Measurements from ENCODE around the gene PIK3R5. TPM values are rescaled to one million over a fixed set of nuclear protein-coding genes. Genes with fewer than 3 reads are reported as not detected.

Gene PIK3R5
- total and polyA plus RNA-seq, 2 donors (not counting 3 experiments of a cell fraction or from before 2014, with no cell fraction given) = not detected

- TF ChIP-seq MAX (IDR thresholded peaks at IDR 0.05; ENCODE audit: insufficient read depth, insufficient read length) = no peak
- no peak for TF ChIP-seq MYC (IDR thresholded peaks at IDR 0.05; ENCODE audit: low read depth, low read length)
- no peak for TF ChIP-seq JUN (IDR thresholded peaks at IDR 0.05; ENCODE audit: borderline replicate concordance, insufficient read depth, insufficient read length, low read depth)
- TF ChIP-seq CTCF (IDR thresholded peaks at IDR 0.05; ENCODE audit: extremely low read depth in 1 of 2, insufficient read depth in 1 of 2, low read depth in 1 of 2, low read length in 2 of 2) = peak; percentile 65 to 71
- no peak for TF ChIP-seq GATA2 (IDR thresholded peaks at IDR 0.05; ENCODE audit: insufficient read depth, insufficient read length, low read depth, low read length)
- no peak for TF ChIP-seq FOS (IDR thresholded peaks at IDR 0.05; ENCODE audit: borderline replicate concordance, insufficient read depth, low read length)
- TF ChIP-seq POLR2A (IDR thresholded peaks at IDR 0.05; ENCODE audit: low read depth, low read length) = no peak
- TF ChIP-seq EZH2 (IDR thresholded peaks at IDR 0.05; ENCODE audit: borderline replicate concordance, low read depth, low read length, severe bottlenecking) = no peak
- no peaks in the 10 kb centered on the region for H3K36me3 ChIP-seq (ENCODE audit: control insufficient read depth in 2 of 2, extremely low read depth in 1 of 2, insufficient read depth in 2 of 2, low read length in 2 of 2)
- H3K4me3 ChIP-seq (replicated peaks in 1 of 3; ENCODE audit: insufficient read depth in 1 of 3, low read depth in 1 of 3, low read length in 3 of 3) = no peak overlapping the region
- no peaks in the 10 kb centered on the region for H3K9me3 ChIP-seq (replicated peaks; ENCODE audit: control insufficient read depth, insufficient read depth, low read length)
- dilution Hi-C loops (cut with MboI; ENCODE audit: extremely low pct_ligation_motif_present, low sequenced_read_pairs) = no loop called here
- no peak overlapping the region for H3K4me2 ChIP-seq (ENCODE audit: insufficient read depth, low read length)
- CTCF ChIA-PET = interaction anchor here (0.6 to 1.8 kb wide), 16 partner anchors 8 to 835 kb away, joined by 3 to 9 read pairs (median 4); partner anchors contain the start of gene MFSD6L
- FAIRE-seq (peak; percentile 59), DNase-seq (ENCODE audit: low read depth, low spot score) (peak; percentile 59)
- H3K27ac ChIP-seq (ENCODE audit: insufficient read depth, low read depth, low read length) = no peak overlapping the region
- H3K9me1 ChIP-seq (replicated peaks; ENCODE audit: control insufficient read depth, extremely low read depth, insufficient read depth, low read length) = no peaks in the 10 kb centered on the region
- POLR2A ChIA-PET = no interaction called here
- H4K20me1 ChIP-seq (replicated peaks; ENCODE audit: control insufficient read depth, extremely low read depth, insufficient read depth, low read length) = no peaks in the 10 kb centered on the region
- no peak overlapping the region for H3K9ac ChIP-seq (replicated peaks; ENCODE audit: extremely low read depth, insufficient read depth, low read length)
- H3K79me2 ChIP-seq (ENCODE audit: control insufficient read depth, insufficient read depth, low read length) = no peaks in the 10 kb centered on the region
- no TSS peak for BruUV-seq (replicated peaks)
- H2AFZ ChIP-seq (ENCODE audit: low read depth, low read length) = no peak overlapping the region
- intact Hi-C loops (cut with micrococcal nuclease) = loop anchor here (10.0 kb wide), 1 partner anchor 630 kb away; no protein-coding TSS in a partner anchor
- no peaks in the 10 kb centered on the region for H3K27me3 ChIP-seq (ENCODE audit: control insufficient read depth in 2 of 2, insufficient read depth in 2 of 2, low read length in 2 of 2)
- no peaks in the 10 kb centered on the region for H3K4me1 ChIP-seq (ENCODE audit: control insufficient read depth, extremely low read depth, insufficient read depth, low read length)
These were observed 70.6 kb downstream of the PIK3R5 start for GRCh38 chr17:8894673-8895578.

Data from endothelial cell of umbilical vein (primary cell).